Astrocyte (in vitro differentiated cells and primary cell): Measurements from ENCODE around the gene COL11A2.

ENCODE experiments used
- CTCF ChIP-seq: IDR thresholded peaks from 2 replicates; pipeline ENCODE4 v1.5.1; 2011; ENCODE audit warnings: low read depth, mild to moderate bottlenecking, inconsistent platforms, low read length, moderate library complexity; ENCODE audit not compliant: insufficient read depth
- EZH2 ChIP-seq: IDR thresholded peaks from 2 replicates; pipeline ENCODE4 v1.6.1; 2012; ENCODE audit warnings: mild to moderate bottlenecking, low read length, inconsistent platforms; ENCODE audit not compliant: insufficient read depth

- no peak for TF ChIP-seq CTCF
- TF ChIP-seq EZH2 = no peak
Measured at GRCh38 chr6:33203443-33204164, 11.3 kb upstream of the COL11A2 start.
